ENCODE results near the gene CD59.
"Not testable (repeated sequence)": the region's sequence is repeated elsewhere in the genome, so short reads cannot be mapped to it uniquely, and the experiment has no call there.

The CD59 gene

DNA sequence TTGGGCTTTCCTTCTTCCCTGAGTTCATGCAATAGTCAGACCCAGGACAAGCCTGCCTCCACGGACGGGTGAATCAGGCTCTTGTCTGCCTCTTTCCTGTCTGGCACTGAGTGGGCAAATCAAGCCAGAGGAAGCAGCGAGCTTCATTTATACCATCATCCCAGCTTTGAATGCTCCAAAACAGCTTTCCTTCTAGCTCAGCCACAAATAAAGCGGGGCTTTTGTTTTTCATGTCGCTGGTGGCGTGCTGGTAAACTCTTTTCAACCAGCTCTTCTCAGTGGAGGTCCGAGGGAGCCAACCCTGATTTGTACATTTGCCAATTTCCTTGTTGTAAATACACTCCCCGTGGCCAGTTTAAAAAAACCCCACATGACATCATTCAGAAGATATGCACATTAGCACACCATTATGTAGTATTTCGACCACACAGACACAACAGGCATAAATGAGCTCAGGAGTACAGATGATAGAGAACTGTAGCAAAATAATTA lies 44.2 kb downstream of the CD59 start:
- FAIRE-seq: no peak

DNA sequence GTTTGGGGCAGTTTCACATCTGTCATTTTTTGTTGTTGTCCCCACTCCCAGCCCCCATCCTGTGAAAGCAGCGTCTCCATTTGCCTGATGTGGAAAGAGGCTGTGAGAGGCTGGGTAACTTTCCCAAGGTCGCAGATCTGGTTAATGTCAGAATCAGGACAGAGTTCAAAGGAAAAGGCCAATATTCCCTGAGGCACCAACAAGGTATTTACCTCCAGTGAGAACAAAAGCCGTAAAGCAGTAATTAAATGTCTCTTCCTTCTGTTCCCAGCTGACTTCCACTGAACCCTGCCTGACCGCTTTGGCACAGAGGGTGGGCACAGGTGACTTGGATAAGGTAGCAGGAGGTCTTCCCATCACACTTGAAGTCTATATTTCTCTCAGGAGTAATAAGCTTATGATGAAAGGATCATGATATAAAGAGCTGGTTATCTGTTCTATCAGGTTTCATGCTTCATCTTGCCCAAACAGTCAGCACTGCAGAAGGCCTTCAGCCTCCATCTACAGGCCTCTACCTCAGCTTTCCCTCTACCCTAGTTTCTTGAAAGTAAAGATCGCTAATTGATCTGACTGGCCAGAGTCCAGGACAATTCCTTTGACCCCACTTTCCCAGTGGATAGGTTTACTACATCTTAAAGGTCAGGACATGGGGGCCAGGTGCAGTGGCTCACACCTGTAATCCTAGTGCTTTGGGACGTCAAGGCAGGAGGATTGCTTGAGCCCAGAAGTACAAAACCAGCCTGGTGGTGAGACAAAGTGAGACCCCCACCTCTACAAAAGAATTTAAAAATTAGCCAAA lies 45.0 kb downstream of the CD59 start:
- FAIRE-seq: no peak

DNA sequence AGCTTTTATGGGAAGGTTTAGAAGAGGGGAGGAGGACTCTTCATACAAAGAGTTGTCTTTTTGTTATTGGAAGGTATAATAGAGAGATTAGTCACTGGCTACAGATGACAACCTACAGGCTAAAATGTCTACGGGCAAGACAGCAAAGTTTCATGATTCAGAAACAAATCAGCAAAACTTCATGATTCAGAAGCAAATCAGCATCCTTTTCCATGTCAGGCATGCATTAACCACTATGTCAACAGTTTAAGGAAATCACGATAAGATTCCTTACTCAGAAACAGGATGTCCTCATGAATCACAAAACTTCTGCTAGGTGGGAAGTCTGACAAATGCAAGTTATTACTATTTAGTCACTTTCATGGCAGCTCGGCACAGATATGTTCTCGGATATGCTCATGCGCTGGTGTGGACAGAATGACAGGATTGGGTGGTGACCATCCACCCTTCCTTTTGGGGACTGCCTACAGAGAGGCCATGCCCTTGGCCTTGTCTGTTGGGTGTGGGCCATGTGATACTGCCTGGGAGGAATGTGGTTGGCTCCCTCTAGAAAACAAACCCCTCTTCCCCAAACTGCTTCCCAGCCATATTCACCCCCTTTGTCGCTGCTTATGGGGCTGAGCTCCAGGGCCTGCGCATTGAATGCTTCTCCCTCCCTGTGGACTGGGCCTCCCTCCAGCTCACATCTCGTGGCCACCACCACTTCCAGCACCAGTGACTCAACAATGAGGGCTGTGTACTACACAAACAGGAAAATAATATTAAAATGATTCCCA lies 45.7 kb downstream of the CD59 start:
- no peak for FAIRE-seq

DNA sequence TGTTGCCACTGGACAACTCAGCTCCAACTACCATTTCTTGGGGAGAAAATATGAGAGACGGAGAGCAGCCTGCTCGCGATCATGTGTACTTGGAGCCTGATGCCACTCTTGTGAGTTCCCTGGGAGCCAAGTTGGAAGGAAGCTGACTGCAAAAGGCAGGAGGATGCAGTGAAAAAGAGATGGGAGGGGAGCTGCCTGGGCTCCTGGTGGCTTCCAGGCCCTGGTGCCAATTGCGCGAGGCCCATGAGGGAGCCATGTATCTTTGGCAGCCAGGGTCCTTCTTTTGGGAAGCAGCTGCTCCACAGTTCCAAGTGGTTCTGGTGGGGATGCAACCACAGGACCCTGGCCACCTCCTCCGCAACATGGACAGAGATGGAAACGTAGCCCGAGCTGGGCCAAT lies 46.7 kb downstream of the CD59 start:
- FAIRE-seq: no peak

DNA sequence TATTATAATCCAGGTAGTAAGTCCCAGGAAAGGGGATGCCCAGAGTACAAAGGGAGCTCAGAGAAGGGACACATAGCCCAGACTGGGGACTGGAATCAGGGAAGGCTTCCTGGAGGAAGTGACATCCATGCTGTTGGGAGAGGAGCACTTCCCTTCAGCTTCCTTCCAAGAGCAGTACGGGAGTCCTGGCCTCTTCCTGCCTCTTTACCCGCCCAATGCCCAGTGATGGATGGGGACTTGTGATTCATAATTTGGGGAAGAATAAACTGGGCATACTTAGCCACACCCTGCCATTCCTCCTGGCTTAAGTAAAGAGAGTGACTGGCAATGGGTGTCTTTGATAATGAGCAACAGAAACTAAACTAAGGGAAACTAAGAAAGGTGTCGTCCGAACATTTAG lies 47.1 kb downstream of the CD59 start:
- no peak for FAIRE-seq

DNA sequence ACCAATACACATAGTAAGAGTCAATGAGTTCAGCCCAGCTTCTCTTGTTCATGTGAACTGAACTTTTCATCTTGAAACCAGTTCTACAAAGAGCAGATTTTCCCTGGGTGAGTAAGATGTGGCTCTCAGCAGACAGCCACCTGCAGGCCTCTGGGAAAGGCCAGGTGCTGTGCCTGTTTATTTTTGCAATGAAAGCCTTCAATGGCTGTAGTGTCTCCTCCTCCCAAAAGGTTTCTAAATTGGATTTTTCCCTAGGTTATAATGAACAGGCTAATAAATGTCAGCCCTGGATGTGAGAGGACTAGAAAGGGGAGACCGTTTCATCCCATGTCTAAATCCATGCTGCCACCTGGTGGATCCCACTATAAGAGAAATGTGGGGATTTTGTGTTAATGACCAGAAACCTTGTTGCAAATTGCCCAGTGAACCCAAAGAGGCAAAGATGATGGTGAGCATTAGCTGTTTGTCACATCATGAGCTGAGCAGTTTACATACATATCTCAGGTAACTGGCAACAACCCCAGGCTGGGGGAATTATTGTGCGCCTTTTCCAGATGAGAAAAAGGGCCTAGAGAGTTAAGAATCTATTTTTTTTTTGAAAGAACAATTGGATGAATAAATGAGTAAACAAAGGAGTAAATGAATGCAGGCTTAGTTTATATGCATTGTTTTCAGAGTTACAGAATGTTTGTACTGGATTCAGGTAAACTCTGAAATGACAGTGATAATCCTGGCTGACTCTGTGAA lies 48.3 kb downstream of the CD59 start:
- no peak for FAIRE-seq

DNA sequence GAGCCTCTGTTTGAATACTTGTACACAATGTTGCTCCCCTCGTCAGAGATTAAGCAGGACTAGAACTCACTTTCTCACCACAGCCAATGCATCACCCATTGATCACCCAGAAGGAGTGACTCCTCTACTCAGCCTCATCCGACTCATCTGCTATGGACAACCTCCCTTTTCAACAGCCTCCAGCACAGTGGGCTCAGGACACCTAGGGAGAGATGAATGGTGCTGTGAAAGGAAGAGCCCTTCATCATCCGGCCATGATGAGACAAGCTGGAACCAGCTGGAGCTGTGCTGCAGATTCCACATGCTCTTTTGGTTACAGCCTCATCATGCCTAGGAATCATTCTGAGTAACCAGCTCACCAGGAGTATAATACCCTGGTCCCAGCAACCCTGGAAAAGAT lies 51.1 kb downstream of the CD59 start:
- FAIRE-seq: no peak

DNA sequence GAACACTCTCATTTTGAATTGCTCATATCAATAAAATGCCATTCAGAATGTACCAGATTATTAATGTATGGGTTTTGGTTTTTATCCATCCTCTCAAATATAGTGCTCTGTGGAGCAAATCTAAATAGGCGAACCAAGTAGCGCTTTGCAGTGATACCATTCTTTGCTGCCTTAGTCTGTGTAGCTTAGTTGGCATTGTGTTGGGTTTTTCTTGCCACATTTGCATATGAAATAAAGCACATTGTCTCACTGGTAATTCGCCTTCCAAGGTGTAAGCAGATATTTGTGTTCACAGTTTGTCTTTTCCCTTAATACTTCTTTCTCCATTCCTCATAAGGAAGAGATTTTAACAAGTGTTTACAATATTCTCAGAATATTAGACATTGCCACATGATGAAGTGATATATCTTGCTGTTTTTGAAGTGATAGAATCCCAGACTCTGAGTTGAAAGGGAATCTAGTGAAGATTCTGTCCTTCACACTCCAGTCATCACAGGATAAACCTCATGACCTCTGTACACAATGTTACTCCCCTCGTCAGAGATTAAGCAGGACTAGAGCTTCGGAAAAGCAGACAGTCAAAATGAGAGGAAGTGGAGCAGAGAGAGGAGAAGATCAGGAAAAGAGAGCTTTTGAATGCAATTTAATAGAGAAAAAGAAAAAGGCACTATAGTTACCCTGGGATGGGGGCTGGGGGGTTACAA lies 52.1 kb downstream of the CD59 start:
- FAIRE-seq: no peak

DNA sequence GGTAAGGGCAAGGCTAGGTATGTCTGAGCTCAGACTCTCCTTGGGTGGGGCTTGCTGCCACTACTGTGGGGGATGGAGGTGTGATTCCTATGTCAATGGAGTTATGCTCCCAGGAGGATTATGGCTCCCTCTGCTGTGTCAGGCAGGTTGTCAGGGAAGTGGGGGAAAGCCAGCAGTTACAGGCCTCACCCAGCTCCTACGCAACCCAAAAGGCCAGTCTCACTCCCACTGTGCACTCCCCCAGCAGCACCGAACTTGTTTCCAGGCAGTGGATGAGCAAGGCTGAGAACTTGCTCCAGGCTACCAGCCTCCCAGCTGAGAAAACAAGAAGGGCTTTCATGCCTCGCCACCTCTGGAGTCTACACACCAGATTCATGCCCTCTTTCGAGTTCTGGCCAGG lies 53.8 kb downstream of the CD59 start:
- FAIRE-seq: no peak

DNA sequence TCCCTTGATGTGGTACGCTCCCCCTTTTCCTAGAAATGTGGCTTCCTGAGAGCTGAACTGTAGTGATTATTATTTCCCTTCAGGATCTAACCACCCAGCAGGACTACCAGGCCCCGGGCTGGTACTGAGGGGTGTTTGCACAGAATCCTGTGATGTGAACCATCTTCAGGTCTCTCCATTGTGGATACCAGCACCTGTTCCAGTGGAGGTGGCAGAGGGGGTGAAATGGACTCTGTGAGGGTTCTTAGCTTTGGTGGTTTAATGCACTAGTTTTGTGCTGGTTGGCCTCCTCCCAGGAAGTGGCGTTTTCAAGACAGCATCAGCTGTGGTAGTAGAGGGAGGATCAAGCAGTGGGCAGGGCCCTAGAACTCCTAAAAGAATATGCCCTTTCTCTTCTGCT lies 54.2 kb downstream of the CD59 start:
- no peak for FAIRE-seq

DNA sequence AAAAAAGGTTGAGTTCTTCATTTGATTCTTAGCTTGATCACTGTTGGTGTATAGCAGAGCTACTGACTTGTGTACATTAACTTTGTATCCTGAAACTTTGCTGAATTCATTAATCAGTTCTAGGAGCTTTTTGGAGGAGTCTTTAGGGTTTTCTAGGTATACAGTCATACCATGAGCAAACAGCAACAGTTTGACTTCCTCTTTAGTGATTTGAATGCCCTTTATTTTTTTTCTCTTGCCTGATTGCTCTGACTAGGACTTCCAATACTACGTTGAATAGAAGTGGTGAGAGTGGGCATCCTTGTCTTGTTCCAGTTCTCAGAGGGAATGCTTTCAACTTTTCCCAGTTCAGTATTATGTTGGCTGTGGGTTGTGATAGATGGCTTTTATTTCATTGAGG lies 57.6 kb downstream of the CD59 start:
- FAIRE-seq: not testable (repeated sequence)

DNA sequence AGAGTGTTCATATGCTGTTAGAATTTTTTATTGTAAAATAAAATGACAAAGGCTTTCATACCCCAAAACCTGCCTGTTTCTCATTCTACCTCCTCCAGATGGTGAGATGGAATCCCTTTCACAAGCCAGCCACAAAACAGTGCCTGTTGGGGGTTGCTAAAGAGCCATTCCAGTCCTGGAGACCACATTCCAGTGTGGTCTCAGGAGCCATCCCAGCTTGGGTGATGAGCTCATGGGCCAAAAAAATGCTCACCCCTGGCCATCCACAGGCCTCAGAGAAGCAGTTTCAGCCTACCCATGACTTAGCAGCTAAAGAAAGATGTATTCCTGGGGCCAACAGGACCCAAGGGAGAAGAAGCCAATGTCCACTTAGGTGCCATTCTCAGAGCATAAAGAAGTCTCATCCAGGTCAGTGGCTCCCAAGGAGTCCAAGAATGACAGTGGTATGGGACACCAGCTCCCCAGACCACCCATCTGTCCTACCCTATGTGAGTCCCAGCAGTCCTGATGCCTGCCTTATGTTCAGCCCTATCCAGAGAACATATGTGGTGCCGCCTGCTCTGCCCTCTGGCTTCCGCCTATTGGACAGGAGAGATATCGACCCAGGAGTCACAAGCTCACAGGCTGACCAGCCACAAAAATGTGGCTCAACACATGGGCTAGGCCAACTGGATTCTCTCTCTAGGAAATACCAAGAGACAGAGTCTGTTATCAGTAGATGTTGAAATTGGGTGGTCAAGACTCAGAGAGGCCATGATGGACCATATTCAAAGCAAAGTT lies 62.0 kb downstream of the CD59 start:
- FAIRE-seq: no peak

DNA sequence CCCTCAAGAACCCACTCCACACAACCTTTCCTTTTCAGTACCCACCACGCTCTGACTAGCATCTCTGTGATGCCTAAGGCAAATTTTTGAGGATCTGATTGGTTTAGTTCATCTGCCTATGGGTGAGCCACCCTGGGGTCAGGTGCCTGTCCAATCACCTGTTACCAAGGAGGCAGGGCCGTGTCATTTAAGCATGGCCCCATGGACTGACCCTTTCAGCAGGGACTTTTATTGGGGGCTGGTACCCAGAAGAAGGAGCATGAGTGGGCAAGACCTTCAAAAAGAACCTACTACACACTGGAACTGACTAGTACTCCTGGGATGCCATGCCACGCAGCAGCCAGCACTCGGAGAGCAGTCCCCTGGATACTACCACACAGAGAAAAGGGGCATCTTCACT lies 64.0 kb downstream of the CD59 start:
- no peak for FAIRE-seq

DNA sequence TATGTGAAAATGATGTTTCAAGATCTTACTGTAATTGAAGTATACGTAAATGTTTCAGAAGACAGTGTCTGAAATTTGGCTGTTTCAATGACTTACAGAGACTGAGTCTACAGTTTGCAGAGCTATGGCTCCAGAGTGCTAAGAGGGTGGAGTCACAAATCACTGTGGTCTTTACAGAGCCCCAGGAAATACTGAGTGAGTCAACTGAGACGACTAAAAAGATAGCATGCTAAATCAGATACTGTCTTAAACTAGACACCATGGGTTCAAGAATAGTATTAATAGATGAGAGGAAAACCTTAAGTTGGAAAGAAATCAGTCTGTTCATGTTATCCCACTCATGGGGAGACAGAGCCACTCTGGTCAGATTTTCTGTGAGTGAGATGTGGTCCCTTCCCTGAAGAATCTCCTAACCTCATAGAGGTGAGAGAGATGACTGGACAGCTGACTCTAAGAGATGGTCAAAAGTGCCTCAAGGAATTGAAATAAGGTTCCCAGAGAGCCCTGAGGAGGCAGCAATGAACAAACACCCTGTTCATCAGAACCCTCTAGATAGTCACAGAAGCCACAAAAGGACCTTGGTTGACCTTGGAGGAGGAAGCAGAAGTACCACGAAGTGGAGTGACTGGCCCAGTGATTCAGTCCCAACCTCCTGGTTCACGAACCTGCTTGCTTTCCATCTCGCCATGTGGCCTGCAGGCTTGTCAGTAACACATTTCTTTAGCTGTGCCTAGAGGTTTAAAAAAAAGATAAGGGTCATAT lies 65.8 kb downstream of the CD59 start:
- FAIRE-seq: no peak

DNA sequence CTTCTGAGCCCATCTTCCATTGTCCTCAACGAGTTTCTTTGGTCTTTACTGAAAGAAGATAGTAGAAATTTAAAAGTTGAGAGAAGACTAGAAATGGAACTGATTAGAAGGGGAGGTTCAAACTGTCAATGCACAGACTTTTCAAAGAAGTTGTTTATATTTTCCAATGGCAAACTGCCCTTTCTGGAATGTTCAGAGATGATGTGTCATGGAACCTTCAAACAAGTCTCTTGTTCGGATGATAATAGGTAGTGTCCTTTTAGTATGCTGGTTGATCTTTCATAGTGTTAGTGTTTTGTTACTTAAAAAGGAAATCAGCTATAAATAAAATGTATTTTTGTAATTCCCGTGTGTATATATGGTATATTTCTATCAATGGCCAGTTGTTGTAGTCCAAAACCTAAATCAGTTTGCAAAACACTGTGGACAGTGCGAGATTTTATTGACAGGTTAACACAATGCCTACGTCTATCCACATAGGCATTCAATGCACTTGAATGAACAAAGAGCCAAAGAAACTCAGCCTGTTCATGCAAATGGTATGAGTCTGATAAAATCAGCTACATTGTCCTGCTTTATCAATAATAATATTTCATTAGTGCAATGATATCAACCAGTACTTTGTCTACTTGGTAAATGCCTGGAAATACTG lies 66.5 kb downstream of the CD59 start:
- no peak for FAIRE-seq

DNA sequence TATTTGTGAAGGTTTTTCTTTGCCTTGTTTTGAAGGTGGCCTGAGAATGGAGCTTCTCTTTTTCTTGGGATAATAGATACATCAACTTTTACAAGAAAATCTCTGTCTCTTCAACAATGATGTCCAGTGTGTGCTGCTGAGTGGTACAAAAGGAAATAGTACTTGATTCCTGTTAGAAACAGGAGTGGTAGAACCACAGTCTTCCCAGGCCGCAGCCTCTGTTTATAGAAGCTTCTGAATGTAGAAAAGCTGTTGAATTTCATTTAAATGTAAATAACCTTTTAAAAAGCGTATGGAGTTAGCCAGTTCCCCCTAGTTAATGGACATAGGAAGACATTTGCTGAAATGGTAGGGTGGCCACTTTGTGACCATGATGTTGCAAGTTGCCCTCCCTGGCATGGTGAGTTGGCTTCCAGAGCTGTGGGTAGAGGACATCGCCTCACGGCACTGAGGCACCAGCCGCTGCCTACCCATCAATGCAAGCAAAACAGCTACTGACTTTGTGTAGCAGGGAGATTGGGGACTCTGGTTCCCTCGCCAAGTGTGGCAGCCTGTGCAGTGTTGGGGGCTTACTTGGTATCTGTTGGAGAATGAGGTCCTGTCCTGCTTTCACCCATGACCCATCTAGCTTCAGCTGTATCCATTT lies 67.1 kb downstream of the CD59 start:
- FAIRE-seq: no peak

DNA sequence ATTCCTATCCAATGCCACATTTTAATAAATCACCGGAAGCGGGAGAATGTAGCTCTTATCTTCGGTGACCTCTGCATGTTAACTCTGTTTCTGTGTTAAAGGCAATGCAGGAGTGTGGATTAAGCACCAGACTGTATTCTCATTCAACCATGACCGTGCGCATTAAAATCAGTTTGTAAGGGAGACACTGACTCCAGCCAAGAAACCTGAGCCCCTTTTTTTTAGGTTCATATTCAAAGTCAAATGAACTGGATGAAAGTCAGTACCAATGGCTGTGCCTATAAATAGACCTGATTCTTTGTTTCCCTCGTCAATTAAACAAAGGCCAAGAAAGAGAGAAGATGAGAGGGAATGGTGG lies 67.8 kb downstream of the CD59 start:
- no peak for FAIRE-seq

DNA sequence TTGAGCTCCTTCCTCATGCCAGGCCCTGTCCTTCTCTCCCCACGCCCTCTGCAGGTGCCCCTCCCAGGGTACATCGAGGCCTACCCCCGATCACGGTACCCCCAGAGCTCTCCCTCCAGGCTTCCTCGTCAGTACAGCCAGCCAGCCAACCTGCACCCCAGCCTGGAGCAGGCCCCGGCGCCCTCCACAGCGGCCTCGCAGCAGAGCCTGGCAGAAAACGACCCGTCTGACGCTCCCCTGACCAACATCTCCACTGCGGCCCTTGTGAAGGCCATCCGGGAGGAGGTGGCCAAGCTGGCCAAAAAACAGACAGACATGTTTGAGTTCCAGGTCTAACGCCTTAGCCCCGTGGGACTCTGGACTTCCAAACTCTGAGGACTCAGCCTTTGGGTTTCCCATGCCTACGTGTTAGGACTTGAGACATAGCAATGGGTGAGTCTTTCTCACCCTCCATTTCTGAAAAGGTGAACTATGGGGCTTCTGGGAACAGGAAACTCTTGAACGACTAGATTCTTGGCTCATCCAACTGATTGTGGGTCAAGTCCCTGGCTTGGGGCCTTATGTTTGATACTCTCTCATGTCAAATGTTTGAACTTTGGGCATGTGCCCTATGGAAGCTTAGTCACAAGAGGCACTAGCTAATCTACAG lies 68.3 kb downstream of the CD59 start:
- no peak for FAIRE-seq

DNA sequence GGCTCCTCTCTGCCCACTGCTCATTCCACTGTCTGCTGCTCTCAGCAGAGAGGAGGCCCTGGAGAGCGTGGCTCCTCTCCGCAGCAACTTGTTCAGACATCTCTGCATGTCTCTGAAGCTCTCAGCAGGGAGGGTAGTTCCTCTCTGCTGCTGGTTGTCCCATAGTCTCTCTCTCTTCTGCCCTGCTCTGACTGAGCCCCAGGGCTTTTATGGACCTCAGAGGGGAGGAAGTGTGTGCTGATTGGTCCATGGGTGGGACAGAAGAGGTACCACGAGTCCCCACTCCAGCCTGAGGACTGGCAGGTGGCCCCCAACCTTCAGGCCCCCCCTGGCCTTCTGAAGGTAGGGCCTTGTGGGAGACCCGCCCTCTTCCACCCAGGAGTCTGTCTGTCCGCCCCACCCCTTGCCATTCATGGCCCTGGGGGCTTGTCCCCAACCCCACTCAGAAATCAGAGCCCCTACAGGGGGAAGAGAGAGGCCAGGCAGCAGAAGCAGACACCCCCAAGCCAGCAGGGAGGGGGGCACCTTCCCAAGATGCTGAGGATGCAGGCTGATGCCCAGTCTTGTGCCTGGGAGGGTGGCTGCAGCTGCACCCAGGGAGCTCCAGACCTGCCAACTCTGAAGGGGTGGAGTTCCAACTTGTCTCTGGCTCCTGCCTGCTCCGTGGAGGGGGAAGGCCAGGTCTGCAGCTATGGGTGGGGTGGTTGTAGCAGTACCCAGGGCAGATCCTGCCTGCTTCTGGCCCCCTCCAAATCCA lies 70.7 kb downstream of the CD59 start:
- FAIRE-seq: no peak
